ENCODE data around the gene SAMSN1.

DNA sequence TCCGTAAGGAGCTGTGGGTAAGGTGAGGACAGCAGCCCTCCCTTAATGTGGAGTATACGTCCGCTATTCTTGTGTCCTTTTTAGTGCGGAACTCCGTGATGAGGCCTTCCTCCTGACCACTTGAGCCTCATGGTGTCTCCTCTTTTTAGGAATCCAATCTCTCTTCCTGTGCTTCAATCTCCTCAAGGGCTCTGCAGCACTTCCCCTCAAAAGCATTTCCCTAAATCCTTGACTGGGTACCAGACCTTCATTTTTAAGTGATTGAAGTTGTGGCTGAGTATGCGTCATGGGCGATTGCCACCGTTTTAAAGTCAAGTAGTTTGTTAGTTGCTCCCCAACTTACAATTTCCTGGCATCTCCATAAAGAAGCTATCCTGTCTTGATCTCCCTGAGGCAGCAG, 62.8 kb downstream of the SAMSN1 start:
- TF ChIP-seq POLR2A (IDR thresholded peaks at IDR 0.05) = no peak
- TF ChIP-seq, protein P1, sequence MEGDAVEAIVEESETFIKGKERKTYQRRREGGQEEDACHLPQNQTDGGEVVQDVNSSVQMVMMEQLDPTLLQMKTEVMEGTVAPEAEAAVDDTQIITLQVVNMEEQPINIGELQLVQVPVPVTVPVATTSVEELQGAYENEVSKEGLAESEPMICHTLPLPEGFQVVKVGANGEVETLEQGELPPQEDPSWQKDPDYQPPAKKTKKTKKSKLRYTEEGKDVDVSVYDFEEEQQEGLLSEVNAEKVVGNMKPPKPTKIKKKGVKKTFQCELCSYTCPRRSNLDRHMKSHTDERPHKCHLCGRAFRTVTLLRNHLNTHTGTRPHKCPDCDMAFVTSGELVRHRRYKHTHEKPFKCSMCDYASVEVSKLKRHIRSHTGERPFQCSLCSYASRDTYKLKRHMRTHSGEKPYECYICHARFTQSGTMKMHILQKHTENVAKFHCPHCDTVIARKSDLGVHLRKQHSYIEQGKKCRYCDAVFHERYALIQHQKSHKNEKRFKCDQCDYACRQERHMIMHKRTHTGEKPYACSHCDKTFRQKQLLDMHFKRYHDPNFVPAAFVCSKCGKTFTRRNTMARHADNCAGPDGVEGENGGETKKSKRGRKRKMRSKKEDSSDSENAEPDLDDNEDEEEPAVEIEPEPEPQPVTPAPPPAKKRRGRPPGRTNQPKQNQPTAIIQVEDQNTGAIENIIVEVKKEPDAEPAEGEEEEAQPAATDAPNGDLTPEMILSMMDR (IDR thresholded peaks at IDR 0.05) = no peak

Data from uterus (tissue), 2 donors.